HL-60 (cell line): ENCODE results near the gene BTG1.

Source experiments
- GABPA ChIP-seq: IDR thresholded peaks from 2 replicates; pipeline ENCODE4 v1.6.1; 2012; ENCODE audit warnings: low read depth
- POLR2AphosphoS5 ChIP-seq: IDR thresholded peaks from 2 replicates; pipeline ENCODE4 v1.6.1; 2012; ENCODE audit warnings: low read depth
- TF ChIP-seq, protein P1 (sequence below): IDR thresholded peaks from one replicate; pipeline ENCODE4 v1.5.1; 2011; ENCODE audit warnings: low read length, control low read depth, inconsistent platforms; ENCODE audit not compliant: insufficient read depth
- TF ChIP-seq, protein P2 (sequence below): IDR thresholded peaks from 2 replicates; pipeline ENCODE4 v1.6.1; 2012; ENCODE audit warnings: low read depth; ENCODE audit not compliant: insufficient replicate concordance

GRCh38 chr12:92145731-92146496, at the start of gene BTG1:
- TF ChIP-seq, protein P1, sequence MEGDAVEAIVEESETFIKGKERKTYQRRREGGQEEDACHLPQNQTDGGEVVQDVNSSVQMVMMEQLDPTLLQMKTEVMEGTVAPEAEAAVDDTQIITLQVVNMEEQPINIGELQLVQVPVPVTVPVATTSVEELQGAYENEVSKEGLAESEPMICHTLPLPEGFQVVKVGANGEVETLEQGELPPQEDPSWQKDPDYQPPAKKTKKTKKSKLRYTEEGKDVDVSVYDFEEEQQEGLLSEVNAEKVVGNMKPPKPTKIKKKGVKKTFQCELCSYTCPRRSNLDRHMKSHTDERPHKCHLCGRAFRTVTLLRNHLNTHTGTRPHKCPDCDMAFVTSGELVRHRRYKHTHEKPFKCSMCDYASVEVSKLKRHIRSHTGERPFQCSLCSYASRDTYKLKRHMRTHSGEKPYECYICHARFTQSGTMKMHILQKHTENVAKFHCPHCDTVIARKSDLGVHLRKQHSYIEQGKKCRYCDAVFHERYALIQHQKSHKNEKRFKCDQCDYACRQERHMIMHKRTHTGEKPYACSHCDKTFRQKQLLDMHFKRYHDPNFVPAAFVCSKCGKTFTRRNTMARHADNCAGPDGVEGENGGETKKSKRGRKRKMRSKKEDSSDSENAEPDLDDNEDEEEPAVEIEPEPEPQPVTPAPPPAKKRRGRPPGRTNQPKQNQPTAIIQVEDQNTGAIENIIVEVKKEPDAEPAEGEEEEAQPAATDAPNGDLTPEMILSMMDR = no peak
- TF ChIP-seq, protein P2, sequence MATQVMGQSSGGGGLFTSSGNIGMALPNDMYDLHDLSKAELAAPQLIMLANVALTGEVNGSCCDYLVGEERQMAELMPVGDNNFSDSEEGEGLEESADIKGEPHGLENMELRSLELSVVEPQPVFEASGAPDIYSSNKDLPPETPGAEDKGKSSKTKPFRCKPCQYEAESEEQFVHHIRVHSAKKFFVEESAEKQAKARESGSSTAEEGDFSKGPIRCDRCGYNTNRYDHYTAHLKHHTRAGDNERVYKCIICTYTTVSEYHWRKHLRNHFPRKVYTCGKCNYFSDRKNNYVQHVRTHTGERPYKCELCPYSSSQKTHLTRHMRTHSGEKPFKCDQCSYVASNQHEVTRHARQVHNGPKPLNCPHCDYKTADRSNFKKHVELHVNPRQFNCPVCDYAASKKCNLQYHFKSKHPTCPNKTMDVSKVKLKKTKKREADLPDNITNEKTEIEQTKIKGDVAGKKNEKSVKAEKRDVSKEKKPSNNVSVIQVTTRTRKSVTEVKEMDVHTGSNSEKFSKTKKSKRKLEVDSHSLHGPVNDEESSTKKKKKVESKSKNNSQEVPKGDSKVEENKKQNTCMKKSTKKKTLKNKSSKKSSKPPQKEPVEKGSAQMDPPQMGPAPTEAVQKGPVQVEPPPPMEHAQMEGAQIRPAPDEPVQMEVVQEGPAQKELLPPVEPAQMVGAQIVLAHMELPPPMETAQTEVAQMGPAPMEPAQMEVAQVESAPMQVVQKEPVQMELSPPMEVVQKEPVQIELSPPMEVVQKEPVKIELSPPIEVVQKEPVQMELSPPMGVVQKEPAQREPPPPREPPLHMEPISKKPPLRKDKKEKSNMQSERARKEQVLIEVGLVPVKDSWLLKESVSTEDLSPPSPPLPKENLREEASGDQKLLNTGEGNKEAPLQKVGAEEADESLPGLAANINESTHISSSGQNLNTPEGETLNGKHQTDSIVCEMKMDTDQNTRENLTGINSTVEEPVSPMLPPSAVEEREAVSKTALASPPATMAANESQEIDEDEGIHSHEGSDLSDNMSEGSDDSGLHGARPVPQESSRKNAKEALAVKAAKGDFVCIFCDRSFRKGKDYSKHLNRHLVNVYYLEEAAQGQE = peak; percentile 80
- TF ChIP-seq POLR2AphosphoS5 = peak; percentile 100
- TF ChIP-seq GABPA = peak; percentile 45
